GM18873 (cell line): ENCODE results near the gene TCFL5.
"Not testable (repeated sequence)": the region's sequence is repeated elsewhere in the genome, so short reads cannot be mapped to it uniquely, and the experiment has no call there.

ENCODE experiments used
- ATAC-seq: cut with Tn5 transposase; IDR thresholded peaks from one replicate; pipeline ENCODE4 v1.9.1; 2021; ENCODE audit warnings: mild to moderate bottlenecking, moderate library complexity, moderate number of reproducible peaks; ENCODE audit not compliant: unreplicated experiment, low FRiP score

TCFL5 gene

DNA sequence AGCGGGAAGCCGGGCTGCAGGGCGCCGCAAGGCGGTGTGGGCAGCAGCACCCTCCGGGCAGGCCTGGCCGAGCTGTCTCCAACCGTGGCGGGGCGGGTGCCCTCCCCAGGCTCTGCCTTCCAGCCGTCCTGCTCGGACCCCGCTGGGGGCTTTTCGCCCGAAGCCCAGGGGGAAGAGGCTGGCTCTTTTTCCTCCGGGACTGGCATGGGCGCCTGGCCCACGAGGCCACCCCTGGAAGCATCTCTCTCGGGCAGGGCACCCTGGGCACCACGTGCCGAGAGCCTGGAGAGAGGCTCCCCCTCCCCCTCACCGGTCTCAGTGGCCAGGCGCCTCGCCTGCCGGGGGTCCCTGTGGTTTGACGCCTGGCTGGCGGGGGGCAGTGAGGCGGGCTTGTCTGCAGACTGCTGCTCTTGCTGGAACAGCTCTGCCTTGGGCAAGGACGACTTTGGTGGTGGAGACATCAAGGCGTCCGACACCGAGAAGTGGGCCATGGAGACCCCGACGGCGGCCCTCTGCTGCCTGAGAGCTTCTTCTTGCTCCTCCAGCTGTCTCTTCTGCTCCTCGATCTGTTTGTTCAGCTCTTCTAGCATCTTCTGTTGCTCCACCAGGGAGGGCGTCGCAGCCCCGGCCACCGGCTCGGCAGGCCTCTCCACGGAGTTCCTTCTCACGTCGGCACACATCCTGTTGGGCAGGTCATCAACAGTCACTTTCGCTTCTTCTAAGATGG, 19.5 kb upstream of the TCFL5 start:
- no peak for ATAC-seq

DNA sequence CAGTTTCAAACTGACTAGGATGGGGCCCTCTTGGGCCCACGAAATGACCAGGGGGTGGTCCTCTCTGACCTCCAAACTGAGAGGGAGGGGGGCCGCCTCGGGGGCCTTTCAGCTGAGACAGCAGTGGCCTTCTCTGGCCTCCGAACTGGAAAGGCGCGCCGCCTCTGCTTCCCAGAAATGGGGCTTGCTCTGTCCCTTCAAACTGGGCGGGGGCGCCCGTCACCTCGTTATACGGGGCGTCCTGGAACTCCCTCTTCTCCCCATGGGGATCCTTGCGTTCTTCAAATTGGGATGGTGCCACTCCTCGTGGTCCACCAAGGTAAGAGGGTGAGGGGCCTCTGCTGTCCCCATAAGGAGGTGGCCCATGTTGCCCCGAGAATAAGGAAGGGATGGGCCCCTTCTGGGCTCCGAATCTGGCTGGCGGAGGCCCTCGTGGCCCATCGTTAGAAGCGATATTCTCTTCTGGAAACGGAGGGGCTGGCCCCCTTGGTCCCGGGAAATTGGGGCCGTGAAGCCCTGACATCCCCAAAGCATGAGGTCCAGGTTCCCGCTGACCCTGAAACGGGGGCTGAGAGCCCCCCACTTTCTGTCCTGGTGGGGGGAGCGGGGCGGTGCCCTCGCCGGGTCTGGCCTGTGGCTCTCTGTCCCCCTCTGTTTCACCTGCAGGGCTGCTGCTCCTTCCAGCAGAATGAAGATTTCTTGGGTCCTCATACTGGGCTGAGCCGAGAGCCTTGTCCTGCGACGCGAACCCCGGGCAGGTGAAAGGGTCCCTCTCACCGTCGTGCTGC, 18.7 kb upstream of the TCFL5 start:
- no peak for ATAC-seq

DNA sequence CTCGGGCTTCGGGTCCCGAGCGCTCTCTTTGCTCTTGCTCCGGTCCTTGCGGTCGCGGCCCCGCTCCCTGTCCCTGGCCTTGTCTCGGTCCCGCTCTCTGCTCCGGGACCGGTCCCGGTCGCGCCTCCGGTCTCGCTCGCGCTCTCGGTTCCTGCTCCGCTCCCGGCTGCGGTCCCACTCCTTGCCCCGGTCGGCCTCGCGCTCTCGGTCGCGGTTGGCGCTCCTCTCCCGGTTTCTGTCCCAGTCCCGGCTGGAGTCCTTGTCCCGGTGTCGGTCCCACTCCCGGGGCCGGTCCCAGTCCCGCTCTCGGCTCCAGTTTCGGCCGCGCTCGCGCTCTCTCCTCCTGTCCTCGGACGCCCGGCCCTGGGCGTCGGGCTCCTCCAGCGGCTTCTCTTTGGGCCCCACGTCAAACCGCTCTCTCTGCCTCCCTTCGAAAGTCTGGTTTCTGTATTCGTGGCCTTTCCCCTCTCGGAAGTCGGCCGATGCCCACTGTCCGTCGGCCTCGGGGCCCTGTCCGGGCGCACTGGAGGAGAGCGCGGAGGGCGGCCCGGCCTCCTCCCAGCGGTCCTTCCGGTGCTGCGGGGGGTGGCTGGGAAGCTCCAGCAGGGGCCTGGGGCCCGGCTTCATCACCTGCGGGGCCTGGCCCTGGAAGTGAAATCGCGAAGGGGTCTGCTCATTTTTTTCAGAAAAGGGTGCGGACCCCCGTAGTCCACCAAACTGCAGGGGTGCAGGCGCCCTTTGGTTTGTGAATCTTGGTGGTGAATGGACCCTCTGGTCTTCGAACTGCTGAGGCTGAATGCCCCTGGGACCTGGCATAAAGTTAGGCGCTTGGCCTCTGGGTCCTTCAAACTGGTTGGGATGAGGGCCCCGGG, 17.9 kb upstream of the TCFL5 start:
- ATAC-seq, result no peak

DNA sequence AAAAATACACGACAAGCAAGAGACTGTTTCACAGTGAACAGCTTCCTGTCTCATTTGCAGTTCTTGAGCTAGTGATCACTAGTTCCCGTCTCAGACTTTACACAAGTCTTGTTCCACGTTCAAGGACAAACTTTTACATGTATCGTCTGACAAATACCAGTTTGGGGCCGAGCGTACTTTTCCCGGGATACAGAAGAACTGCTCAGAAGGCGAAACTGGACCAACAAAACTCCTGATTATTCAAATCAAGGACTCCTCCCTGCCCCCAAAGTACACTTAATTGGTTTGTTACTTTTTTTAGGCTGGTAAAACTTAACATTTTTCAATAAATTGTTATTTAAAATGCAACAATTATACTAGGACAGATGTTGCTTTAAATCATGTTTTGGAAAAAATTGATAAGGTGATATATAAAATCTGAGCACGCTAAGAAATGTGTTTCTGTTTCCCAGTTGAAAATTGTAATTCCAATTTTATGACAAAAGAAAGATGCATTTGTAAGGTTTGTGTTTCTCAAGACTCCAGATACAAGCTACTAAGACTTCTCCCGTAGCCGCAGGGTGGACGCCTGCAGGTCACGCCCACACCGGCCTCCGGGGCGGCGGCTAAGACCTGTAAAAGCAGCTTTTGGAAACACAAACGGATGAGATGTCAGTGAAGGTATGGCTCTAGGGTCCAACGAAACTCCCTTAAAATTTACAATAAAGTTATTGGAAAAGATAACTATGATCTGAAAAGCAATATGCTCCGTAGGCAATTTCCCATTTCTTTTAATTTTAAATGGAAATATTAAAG, 16.8 kb upstream of the TCFL5 start:
- ATAC-seq, result no peak

DNA sequence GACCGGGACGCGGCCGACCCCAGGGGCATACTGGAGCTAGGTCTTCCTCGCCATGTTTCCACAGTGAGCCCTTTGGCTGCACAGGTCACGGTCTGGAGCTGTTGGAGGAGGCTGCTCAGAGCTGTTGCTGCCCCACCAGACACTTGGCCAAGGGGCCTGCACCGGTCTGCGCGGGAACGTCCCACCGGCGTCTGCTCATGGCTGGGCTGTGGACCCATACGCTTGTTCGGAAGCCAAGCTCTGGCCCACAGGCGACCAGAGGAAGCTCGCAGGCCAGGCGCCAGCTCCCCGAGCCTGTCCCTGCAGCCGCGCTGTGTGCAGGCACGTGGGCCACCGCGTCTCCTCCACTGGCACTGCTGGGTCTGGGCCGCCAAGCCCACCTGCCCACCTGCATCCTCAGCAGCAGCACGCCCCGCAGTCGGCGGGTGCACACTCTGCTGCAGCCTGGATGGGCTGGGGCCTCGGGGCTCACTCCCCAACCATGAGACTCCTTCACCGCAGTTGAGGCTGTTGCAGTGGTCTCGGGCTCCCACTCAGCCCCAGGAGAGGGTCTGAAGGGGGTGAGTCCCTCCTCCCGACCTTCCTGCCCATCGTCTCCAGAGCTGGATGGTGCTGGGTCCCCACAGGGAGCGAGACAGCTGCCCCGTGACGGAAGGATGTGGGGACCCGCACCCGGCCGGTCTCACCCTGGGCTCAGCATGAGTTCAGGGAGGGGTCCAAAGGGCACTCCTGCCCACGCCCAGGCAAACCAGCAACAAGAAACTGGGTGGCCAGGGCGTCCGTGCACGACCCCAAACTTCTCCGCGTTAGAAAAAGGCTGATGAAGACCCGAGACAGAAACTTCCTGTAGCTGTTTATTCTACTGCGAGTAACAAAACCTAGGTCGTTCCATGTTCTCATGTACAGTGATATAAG, 15.5 kb upstream of the TCFL5 start:
- ATAC-seq, result no peak

DNA sequence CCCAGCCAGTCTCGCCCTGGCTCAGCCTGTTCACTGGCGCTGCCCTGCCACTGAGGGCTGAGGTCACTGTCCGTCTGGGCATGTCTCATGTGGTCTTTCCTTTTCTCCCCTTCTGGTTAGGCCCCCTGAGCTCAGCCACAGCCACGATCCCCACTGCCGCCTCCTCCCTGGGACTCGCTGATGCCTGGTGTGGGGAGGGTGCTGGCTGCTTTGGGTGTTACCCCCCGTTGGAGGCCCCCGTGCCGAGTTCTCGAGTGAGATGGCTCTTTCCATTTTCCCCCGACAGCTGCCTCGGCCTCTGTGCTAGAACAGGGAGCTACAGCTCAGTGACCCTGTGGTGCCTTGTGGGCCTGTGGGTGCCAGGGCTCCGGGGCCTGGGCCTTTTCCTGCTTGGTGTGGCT, 14.9 kb upstream of the TCFL5 start:
- no peak for ATAC-seq

DNA sequence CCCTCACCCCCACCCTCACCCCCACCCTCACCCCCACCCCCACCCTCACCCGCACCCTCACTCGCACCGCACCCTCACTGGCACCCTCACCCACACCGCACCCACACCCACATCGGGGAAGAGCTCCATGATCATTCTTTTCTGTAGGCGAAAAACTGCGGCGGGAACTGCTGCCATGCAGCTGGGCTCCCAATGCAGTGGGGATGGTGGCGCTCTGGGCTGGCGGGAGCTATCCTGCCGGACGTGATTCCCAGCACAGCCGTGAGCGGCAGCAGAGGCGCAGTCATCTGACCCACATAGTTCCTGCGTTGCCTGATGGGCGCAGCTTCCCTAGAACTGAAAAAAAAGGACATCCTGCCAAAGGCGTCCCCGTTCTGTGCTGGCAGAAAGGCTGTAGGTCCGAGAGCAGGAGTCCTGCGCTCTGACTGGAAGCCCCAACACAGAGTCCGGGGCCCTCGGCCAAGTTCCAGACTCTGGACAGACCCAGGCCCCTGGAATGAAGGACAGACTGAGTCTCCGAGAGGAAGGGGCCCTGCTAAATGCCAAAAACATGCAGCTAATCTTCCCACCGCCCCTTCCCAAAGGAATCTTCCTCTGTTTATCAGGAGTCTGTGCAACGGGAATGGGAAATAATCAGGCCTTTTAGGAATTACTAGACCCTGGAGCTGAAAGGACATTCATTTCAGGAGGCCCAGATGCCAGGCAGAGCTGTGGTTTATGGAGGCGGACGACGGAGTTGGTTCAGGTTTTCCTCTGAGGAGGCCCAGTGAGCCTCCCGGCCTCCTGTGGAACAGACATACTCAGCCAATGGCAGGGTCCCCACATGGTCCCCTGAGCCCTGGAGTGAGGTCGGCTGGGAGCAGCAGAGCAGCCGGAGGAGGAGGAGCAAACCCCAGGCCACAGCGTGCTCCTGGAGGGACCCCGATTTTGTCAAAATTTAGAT, 14.1 kb upstream of the TCFL5 start:
- ATAC-seq, result no peak

DNA sequence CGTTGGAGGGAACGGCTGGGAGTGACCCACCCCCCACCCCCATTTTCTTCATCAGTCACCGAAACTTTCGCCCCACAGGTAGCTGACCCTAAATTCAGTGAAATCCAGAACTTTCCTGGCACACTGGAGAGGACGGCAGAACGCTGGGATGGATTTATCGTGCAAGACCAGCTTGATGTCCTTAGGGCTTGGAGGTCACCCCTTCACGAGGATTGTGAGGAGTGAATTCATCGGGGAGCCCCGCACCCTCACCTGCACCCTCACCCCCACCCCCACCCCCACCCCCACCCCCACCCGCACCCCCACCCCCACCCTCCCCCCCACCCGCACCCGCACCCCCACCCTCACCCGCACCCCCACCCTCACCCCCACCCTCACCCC, 13.3 kb upstream of the TCFL5 start:
- no peak for ATAC-seq

DNA sequence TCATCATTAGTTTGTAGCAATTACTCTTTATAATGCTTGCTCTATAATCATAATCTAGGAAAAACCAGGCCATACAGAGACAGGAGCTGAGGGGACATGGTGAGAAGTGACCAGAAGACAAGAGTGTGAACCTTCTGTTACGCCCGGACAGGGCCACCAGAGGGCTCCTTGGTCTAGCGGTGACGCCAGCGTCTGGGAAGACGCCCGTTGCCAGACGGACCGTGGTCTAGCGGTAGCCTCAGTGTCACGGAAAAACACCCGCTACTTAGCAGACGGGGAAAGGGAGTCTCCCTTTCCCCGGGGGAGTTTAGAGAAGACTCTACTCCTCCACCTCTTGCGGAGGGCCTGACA, 12.0 kb upstream of the TCFL5 start:
- not testable (repeated sequence) for ATAC-seq

DNA sequence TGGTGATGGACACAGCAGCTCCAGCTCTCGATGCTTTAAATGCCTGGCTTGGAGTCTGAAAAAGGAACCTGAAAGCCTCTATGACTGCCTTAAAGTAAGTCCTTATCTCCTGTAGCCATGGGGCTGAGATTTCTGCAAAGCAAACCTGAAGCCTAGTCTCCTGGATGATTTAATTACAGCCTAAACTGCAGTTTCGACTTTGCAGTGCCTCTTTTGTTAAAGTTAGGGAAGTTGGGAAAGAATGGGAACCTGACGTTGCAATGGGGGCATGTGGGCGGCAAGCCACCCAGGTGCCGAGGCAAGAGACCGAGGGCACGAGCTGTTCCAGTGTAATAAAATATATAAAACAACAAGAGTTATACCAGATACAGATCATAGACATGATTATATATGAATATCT, 11.7 kb upstream of the TCFL5 start:
- no peak for ATAC-seq

DNA sequence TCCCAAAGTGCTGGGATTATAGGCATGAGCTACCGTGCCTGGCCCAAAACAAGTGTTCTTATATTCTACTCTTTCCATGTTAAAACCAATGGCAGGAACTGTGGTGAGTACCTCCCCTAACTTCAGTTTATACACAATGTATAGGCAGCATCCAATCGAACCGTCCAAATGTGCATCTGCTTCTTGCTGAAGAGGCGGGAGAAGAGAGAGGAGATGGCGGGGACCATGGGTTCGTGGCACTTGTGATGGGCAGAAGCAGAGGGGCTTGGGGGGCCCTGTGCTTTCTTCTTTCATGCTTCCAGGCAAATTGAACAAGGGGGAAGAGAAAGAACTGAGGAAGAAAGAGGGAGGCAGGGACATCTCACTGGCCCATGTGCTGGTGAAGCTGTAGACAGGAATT, 11.2 kb upstream of the TCFL5 start:
- no peak for ATAC-seq

DNA sequence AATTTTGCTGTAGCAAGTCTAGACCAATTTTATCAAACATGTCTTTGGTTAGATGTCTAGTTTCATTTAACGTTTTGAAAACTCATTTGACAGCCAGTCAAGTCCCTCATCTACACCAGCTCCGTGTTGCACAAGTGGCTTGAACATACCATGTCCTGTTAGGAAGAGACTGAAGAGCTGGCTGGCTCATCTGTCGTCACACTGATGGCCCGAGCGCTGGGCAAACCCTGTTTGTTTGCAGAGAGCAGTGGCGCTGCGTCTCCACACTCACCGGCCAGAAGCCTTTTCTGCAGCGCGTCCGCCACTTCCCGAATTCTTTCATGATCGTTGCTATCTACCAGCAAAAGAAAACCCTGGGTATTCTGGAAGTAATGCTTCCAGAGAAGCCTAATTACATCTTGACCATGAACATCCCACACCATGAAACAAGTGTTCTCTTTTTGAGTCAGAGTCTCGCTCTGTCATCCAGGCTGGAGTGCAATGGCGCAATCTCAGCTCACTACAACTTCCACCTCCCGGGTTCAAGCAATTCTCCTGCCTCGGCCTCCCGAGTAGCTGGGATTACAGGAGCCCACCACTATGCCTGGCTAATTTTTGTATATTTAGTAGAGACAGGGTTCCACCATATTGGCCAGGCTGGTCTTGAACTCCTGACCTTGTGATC, 10.7 kb upstream of the TCFL5 start:
- ATAC-seq, result no peak

DNA sequence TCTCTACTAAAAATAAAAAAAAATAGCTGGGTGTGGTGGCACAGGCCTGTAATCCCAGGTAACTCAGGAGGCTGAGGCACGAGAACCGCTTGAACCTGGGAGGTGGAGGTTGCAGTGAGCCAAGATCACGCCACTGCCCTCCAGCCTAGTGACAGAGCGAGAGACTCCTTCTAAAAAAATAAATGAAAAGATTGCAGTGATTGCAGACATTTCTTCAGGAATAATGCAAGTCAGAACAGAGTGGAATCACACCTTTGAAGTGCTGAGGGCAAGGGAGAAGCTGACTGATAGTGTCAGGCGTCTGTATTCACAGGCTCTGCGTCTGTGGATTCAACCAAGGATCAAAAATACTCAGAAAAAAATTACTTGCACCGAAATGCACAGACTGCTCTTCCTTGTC, 2.6 kb upstream of the TCFL5 start:
- ATAC-seq, result no peak

DNA sequence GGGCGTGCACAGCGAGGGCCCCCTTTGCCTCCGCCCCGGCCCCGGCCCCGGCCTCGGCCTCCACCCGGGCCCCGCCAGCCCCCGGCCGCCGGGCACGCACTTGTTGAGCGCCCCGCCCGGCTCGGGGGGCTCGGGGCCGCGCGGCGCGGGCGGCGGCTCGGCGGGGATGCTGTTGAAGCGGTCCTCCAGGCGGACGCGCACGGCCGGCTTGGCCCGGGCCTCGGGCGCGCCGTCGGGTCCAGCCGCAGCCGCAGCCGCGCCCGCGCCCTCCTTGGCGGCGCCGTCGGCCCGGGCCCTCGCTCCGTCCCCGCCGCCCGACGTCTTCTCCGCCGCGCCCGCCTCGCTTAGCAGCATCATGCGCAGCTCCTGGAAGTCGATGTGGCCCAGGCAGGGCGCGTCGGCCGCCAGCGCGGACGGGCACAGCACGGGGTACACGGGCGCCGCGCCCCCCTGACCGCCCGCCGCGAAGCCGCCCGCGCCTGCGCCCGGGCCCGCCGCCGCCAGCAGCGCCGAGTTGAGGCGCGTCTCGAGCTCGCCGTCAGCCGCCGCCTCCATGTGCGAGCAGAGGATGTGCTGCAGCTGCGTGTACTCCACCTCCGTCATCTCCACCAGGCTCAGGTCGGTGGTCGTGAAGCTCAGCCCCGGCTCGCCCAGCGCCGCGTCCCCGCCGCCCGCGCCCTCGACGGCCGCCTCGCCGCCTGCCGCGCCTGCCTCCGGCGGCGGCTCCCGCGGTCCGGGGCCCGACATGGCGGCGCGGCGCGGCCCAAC, 514 bp downstream of the TCFL5 start:
- no peak for ATAC-seq

DNA sequence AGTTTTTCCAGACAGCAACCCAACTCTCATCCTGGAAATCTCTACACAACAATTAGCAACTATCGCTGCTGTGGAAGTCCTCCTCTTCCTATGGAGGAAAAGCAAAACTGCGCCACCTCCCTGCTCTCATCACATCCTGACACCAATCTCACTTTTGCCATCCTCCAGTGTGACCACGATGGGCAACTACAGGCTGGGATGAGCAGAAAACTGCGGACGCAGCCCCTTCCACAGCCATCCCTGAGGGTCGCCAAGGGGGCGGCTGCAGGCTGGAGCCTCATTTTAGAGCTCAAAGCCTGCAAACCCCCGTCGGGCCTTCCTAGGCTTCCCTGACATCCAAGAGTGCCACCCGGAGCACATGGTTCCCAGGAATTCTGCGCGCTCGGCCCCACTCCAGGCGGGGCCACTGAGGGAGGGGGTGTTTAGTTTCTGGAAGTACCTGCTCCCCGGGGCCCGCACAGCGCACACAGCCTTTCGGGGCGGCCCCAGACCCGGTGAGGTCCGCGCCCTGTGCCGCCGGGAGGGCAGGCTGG, 1.2 kb downstream of the TCFL5 start:
- ATAC-seq, result no peak

DNA sequence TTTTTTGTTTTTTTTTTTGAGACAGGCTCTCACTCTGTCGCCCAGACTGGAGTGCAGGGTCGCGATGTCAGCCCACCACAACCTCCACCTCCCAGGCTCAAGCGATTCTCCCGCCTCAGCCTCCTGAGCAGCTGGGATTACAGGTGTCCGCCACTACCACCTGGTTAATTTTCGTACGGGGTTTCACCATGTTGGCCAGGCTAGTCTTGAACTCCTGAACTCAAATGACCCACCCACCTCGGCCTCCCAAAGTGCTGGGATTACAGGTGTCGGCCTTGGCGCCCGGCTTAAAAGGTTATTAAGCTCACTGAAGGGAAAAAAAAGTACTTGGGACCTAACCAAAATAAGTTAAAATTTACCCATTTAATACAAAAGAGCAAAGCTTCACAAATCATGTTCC, 1.9 kb downstream of the TCFL5 start:
- no peak for ATAC-seq
